Cerebellar cortex (tissue), 1 donor: ENCODE measurements around the gene SND1.
A peak's percentile ranks its signal among the peaks of the same experiment; 100 is the strongest.

Source experiments
- DNase-seq: peaks from one replicate; pipeline ENCODE4 v3.0.0-alpha.2; 2015; ENCODE audit warnings: low spot score

Gene SND1

DNA sequence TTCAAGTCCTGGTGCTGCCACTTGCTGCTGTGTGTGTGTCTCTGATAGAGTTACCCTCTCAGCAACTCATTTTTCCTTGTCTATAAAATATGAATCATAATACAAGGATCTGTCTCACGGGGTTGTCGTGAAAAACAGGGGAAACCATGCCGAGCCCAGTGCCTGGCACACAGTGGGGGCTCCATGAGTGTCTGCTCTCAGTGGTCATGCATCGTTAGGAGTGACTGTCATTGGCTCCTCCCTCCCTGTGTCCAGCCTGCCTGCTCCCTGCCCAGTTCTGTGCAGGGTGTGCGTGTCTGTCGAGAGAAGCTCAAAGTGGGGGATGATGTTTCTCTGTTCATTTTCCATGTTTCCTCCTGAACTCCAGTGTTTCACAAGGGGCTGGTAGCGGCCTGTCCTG lies 462.8 kb downstream of the SND1 start:
- DNase-seq: no peak

DNA sequence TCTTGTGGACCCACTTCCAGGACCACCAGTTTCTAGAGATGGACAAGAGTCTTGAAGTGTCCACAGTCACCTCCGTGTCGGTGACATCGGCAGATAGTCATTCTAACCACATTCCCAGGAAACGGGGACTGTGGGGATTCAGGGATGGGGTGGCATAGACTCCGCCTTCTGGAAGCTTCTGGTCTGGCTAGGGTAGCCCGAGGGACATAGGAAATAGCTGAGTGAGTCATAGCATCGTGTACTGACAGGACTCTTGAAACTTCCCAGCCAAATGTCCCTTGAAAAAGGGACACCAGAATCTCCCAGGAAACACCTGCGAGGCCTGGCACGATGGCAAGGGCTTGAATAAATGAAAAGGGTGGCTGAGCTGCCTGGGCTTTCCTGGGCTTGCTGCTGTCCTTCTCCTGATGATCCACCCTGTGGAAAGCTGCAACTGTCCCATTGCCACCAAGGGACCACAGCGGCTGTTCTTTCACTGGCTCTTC lies 463.4 kb downstream of the SND1 start:
- no peak for DNase-seq

DNA sequence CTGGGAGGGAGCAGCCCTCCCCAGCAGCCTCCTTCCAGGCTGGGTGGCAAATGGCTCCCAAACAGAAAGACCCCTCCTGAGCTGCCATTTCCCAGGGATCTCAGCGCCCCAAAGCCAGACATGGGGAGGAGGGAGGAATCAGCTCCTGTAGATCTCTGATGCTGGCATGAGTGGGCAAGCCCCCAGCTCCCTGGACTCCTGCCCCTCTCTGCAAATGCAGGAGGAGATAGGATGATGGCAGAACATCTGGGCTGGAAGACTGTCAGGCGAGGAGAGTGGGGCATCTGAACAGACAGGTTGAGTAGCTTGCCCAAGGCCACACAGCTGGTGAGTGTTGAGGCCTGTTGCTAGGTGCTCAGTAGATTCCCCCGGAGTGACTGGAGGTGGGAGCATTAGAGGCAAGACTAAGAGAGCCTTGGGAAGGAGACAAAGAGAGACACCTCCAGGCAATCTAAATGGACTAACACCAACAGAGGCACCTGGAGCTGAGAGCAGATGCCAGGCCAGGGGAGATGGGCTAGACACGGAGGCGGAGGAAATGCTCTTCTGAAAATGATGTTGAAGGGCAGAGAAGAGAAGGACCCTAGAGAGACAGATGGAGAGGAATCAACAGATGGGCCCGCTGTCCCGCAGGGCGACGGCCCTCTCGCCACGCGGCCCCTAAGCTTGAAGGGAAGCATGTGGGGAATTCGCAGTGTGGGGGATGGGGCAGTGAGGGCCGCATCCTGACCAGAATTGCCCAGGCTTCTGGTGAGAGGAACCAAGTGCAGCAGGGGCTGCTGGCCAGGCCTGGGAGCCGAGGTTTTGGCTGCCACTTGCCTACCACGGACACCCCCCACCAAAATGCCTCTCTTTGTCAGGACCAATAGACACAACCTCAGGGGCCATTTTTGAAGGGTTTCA lies 464.1 kb downstream of the SND1 start:
- no peak for DNase-seq

DNA sequence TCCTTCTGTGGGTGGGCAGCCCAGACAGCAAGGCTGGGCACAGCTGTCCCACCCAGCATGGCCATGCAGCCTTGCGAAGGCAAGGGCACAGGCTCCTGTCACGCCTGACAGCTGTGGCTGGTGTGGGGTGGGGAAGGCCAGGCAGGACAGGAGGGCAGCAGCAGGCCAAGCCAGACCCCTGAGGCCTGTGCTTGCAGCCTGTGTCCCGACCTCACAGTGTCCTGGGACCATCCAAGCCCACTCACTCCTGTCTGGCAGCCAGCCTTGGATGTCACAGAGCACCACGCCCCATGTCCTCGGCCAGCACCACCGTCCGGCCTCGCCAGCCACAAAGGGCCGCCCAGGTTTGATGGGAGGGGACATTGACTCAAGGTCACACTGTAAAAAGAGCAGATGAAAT lies 464.7 kb downstream of the SND1 start:
- DNase-seq: no peak

DNA sequence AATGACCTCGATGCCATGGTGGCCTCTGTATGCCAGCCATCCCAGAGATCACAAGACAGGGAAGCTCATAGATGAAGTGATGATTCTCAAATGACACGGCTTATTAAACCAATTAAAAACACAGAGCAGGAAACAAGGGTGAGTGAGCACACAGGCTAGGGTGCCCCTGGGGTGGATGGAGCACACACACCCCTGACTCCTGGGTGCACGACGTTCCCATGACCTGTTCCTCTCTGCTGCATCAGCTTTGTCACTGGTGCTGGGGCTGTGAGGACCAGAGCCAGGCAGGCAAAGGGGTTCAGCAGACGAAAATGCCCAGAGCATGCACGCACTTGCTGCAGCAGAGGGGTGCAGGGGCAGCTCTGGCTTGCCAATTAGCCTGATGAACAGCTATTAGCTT lies 465.7 kb downstream of the SND1 start:
- DNase-seq: no peak

DNA sequence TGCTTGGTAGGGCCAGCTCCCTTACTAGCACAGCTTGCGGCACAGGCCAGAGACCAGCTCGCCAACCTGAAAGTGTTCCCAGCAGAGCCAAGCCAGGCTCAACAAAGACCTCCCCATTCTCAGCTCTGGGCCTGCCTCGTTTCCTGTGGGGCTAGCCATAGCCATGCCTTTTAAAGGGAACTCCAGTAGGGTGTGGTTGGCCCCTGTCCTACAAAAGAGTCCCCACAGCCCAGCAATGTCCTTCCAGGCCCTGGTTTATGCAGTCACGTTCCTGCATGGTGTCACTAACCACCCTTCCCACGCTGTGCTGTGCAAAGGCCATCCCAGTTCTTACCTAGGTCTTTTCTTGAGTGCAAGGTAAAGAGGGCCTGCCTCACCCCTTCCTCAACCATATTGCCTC lies 467.0 kb downstream of the SND1 start:
- DNase-seq: no peak

DNA sequence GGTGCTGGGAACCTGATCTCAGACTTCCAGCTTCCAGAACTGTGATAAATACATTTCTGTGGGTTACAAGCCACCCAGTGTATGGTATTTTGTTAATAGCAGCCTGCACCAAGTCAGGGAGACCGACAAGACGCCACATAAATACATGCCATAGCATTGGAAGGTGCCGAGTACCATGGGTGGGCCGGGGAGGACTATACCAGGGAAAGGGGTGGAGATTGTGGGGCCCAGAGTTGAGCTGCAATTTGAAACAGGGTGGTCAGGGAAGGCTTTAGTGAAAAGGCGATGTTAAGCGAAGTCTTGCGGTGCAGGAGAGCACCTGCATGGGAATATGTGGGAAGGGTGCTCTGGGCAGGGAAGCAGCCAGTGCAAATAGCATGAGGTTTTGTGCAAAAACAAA lies 468.1 kb downstream of the SND1 start:
- DNase-seq: no peak

DNA sequence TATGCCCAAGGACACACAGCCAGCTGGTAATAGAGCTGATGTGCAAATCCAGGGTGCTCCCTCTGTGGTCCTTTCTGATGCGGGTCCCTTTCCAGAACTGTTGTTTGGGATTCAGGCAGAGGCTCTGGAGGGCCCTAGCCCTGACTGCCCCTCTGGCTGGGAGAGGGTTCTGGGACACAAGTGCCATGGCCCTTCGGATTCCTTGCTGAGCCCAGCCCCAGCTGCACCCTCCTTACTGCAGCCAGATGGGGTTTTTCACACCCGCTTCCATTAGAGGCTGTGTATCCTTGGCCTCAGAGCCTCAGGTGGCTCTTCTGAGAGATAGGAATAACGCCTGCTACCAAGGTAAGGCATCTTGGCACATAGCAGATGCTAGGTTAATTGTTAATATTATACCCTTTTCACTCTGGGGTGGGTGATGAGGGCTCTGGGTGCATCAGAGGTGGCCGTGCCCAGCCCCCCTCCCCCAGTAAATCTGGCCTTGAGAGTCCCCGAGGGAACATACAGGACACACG lies 469.0 kb downstream of the SND1 start:
- no peak for DNase-seq

DNA sequence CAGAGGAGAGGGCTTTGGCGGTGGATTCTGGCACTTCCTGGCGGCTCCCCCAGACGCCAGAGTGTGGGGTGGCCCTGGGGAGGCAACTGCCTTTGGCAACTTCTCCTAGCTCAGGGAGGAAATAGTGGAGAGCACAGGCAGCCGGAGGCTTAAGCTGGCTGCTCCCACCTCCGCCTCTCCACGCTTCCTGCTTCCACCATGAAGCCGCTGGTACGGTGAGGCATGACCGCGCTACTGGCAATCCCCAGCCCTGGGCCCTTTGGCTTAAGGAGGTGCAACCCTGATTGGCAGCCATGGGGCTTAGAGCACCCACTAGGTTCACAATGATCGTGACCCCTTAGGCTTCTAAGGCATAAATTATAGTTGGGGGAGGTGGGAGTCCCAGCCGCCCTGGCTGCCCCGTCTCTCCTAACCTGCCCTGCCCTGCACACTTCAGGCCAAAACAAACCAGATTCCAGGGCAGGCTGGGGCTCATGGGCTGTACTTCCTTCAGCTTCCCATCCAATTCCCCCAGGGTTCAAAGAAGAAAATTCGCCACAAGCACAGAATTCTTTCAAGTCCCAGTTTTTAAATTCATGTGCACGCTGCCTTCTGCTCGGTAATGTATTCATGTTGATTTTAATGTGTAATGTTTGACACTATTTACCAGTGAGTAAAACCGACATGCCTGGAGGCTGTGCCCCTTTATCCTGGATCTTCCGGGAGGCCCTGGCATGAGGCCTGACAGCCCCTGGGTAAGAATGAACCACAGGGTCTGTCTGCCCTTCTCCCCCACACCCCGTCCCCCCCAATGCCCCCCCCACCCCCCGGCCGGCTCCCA lies 469.9 kb downstream of the SND1 start:
- DNase-seq: no peak

DNA sequence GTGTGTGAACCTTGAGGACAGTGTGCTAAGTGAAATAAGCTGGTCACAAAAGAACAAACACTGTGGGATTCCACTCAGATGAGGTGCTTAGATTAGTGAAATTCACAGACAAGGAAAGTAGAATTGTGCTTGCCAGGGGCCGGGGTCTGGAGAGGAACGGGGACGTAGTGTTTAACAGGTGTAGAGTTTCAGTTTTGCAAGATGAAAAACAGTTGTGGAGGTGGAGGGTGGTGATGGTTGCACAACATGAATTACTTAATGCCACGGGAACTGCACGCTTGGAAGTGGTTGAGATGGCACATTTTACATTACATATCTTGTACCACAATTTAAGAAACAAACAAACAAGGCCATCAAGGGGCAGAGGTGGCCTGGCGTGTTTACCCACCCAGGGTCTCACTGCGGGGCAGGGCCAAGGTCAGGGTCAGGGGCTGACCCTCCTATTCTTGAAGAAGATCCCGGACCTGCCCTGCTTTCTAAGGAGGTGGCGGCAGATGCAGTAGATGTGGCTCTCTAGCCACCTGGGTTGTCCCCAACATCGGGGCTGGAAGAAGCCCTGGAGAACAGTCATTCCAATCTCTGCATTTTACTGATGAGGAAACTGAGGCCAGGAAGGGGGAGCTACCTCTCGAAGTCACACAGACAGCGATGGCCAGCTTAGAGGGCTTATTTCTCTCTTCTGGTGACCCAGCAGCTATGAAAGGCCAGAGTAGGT lies 470.7 kb downstream of the SND1 start:
- no peak for DNase-seq

DNA sequence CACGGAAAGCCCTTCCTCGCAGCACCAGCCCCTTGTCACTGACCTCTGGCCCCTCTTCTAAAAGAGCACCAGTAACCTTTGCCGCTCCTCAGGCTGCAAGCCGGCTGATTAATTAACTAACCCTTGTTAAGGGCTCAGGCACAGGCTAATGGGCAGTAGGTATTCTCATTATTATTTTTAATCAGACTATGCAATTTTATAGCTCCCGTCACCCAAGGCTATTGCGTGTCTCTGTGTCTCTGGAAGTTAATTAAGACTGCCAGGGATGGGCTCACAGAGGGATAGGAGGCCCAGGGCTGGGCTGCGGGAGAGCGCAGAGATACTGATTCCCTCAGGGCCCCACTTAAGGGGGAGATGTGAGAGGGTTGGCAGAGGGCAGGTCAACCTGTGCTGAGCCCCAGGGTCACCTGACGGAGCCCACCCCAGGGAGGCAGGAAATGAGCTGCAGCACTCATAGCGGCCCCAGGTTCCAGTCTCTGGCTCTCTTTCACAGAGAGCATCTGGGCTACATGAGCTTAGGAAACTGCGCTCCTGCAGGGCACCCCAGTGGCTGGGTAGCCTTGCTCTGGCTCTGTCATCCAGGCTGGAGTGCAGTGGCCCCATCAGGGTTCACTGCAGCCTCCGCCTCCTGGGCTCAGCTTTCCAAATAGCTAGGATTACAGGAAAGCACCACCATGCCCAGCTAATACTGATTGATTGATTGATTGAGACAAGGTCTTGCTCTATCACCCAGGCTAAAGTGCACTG lies 471.5 kb downstream of the SND1 start:
- DNase-seq: no peak

DNA sequence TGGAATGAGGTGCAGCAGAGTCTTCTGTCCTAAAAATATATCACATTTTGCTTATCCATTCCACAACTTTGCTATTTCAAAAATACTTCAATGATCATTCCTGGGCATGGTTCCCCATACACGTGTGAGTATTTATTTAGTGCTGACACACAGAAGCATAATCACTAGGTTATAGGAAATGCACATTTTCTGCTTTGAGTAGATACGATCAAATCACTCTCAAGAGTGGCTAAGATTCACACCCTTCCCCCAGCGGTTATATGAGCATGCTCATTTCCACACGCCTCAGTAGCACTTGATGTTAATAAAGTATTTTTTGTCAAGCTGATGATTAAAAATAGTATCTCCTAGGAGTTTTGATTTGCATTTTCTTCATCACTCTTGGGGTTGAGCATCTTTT lies 472.8 kb downstream of the SND1 start:
- no peak for DNase-seq

DNA sequence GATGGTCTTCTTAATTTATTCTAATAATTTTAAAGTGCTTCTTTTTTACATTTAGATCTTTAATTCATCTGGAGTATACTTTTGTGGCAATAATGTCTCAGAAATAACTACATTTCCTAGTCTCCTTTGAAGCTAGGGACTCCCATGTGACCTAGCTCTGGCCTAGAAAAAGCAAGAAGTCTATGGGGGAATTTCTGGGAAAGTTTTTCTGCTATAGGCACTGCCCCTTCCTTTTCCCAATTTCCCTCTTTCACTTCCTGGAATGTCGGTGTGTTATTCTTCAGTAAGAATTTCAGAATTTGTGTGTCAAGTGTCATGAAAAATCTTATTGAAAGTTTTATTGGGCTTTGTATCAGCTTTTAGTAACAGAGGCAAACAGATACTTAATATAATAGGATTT lies 473.8 kb downstream of the SND1 start:
- DNase-seq: no peak

DNA sequence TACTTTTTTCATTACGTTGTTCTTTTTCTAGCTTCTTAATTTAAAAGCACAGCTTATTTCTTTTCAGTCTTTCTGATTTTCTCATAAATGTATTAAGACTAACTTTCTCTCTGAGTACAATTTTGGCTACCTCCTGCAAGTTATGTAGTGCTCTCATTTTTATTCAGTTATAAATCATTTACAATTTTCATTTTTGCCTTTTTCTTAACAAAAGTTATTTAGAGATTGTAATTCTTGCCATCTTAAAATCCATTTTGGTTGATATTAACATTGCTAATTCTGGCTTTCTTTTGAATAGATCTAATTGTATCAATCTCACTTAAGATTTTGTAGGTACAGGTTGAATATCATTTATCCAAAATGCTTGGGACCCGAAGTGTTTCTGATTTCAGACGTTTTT lies 476.4 kb downstream of the SND1 start:
- DNase-seq: no peak

DNA sequence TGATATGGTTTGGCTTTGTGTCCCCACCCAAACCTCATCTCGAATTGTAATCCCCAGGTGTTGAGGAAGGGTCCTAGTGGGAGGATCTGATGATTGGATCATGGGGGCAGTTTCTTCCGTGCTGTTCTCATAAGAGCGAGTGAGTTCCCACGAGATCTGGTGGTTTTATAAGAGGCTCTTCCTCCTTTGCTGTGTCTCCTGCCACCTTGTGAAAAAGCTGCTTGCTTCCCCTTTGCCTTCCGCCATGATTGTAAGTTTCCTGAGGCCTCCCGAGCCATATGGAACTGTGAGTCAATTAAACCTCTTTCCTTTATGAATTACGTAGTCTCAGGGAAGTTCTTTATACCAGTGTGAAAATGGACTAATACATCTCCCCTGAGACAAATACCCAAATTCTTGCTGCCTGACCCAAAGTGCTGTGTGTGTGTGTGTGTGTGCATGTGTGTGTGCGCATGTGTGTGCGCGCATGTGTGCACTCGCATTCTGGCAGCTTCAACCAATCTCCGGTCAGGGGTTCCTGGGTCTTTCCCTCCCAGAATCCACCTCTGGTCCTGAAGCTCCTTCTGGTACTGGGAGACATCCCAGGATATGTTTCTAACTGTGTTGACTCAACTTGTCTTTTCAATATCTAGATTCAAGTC lies 477.4 kb downstream of the SND1 start:
- DNase-seq: no peak

DNA sequence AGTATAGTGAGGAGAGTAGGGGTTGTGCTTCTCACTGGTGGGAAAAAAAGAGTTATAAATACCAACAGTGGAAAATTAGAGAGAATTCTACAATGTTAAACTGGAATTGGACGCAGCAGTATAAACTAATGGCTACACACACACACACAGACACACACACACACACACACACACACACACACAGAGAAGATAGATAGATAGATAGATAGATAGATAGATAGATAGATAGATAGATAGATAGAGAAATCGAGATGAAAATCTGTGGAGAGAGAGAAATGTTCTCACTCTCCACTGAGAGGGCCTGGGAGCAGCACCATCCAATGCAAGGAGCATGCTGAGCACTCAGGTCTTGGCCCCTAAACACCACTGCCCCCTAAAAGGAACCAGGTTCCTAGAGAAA lies 479.1 kb downstream of the SND1 start:
- no peak for DNase-seq

DNA sequence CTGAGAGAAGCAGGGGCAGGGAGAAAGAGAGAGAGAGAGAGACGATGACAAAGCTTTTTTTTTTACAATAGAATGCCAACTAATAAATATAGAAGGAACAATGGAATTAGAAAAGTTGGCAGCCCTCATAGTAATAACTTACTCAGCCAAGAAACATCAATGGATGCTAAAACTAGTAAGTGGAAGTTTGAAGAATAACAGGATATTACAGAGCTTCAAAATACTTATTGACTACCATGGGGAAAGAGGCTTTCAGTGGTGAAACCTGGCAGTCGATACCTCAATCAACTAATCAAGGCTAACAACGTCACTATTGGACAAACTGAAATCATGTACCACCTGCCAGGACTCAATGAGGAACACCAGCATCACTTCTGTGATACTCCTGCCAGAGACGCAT lies 479.7 kb downstream of the SND1 start:
- no peak for DNase-seq

DNA sequence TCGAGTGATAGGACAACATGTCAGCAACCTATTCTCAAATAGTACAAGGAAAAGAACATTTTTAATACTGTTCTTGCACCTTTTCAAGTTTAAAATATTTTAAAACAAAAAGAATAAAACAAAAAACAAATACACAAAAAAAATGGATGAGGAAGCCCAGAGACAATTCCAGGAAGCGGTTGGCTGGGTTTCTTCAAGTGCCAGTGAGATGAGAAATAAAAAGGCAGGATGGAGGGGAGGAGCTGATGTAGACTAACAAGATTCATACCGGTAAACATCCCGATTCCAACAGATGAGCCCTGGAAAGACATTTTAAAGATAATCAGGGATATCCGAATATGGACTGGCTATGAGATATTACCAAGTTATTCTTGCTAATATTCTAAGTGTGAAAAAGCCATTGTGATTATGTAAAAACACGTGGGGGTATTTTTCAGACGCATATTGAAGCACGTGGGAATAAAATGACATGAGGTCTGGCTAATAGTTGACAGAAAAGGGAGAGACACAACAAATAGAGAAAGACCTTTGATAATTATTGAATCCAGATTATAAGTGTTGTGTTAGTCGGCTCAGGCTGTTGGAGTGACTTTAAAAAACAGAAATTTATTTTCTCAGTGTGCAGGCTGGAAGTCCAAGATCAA lies 480.6 kb downstream of the SND1 start:
- DNase-seq: no peak

DNA sequence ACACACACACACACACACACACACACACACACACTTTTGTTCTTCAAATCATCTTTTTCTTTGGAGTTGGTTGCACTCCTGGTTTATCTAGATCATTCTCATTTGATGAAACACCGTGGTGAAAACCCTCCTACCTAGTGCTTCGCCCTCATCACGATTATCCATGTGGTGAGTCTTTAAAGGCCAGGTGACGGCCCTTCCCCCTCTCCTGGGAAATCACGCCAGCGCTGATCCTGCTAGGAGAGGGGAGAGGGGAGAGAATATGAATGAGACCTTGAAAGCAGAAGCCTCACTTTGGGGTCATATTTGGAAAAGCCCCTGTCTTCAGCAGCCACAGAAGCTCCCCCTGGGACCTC lies 483.1 kb downstream of the SND1 start:
- DNase-seq: no peak

DNA sequence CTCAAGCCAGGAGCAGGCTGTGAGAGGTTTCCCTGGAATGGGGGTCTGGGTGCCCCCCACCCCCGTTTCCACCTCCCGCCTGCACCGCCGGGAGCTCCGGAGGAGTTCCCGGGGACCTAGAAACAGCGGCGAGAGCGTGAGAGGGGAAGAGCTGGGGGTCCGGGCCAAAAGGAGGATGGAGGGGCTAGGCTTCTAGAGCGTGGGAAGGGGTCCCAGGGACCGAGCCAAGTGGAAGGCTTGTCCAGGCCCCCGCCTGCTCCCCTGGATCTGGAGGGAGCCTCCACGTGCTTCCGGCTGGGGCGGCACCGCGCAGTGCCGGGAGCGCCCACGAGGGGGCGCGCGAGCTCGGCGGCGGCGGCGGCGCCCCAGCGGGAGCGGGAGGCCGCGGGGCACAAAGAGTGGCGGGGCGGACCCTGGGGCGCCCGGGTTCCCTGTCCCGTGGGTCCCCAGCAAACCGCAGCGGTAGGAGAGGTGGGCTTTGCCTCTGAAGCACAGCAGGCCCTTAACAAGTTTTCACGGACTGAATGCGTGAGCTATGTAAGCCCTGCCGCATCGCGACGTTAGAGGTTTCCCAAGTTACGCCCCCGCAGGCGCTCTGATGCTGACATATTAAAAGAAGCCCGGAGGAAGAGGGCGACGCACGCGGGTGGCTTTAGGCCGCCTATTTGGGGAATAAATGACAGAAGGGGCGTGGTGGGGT lies 483.7 kb downstream of the SND1 start:
- DNase-seq: peak; percentile 52
